ENCODE measurements around the gene AGAP3.

Gene AGAP3

GRCh38 chr7:151192002-151192539 is 105.8 kb downstream of the AGAP3 start:
- DNase-seq, result no peak

- no peak for DNase-seq
Observed at GRCh38 chr7:151193203-151193978, 107.1 kb downstream of the AGAP3 start.
